KOPT-K1 (cell line): Measurements from ENCODE around the gene TF.

Source experiments
- H3K27ac ChIP-seq: fragments of 200-600 bp; sonication (generic); 2 replicates; pipeline ENCODE4 v1.5.1; 2016; ENCODE audit warnings: antibody characterized with exemption, mild to moderate bottlenecking, low read depth, low read length; ENCODE audit not compliant: poor library complexity, severe bottlenecking
- H3K36me3 ChIP-seq: fragments of 200-600 bp; sonication (generic); 2 replicates; pipeline ENCODE4 v1.5.1; 2017; ENCODE audit warnings: antibody characterized with exemption, mild to moderate bottlenecking, low read length, moderate library complexity; ENCODE audit not compliant: insufficient read depth
- H3K9me3 ChIP-seq: fragments of 200-600 bp; sonication (generic); 2 replicates; pipeline ENCODE4 v1.5.1; 2017; ENCODE audit warnings: antibody characterized with exemption, low read length, mild to moderate bottlenecking; ENCODE audit not compliant: insufficient read depth, poor library complexity, severe bottlenecking

Gene TF

GRCh38 chr3:133828576-133829309, 82.5 kb downstream of the TF start:
- Histone ChIP-seq H3K9me3 (no peaks in the 10 kb centered on the region), H3K36me3 (peaks cover 19% of the 10 kb centered on the region), H3K27ac (no peak overlapping the region)

GRCh38 chr3:133829310-133829707, 83.1 kb downstream of the TF start:
- no peak overlapping the region for H3K27ac ChIP-seq
- H3K36me3 ChIP-seq = peaks cover 14% of the 10 kb centered on the region
- H3K9me3 ChIP-seq = no peaks in the 10 kb centered on the region

GRCh38 chr3:133830071-133830470, 83.9 kb downstream of the TF start:
- H3K36me3 ChIP-seq = peaks cover 6% of the 10 kb centered on the region
- H3K27ac ChIP-seq = no peak overlapping the region

GRCh38 chr3:133831966-133832801, 86.0 kb downstream of the TF start:
- Histone ChIP-seq H3K36me3 (no peaks in the 10 kb centered on the region), H3K9me3 (no peaks in the 10 kb centered on the region), H3K27ac (no peak overlapping the region)

More at GRCh38 chr3:133830071-133830470, 83.9 kb downstream of the TF start:
- H3K9me3 ChIP-seq = no peaks in the 10 kb centered on the region

GRCh38 chr3:133832802-133833144, 86.6 kb downstream of the TF start:
- H3K9me3 ChIP-seq = no peaks in the 10 kb centered on the region
- H3K27ac ChIP-seq = no peak overlapping the region
- H3K36me3 ChIP-seq = no peaks in the 10 kb centered on the region

- H3K27ac ChIP-seq = no peak overlapping the region
- no peaks in the 10 kb centered on the region for H3K9me3 ChIP-seq
- H3K36me3 ChIP-seq = no peaks in the 10 kb centered on the region
These were observed 87.1 kb downstream of the TF start for GRCh38 chr3:133833267-133833666.

- Histone ChIP-seq H3K27ac (no peak overlapping the region), H3K36me3 (no peaks in the 10 kb centered on the region), H3K9me3 (no peaks in the 10 kb centered on the region)
These were observed 87.9 kb downstream of the TF start for GRCh38 chr3:133833880-133834620.

- Histone ChIP-seq H3K27ac (no peak overlapping the region), H3K9me3 (no peaks in the 10 kb centered on the region), H3K36me3 (no peaks in the 10 kb centered on the region)
These were observed 88.6 kb downstream of the TF start for GRCh38 chr3:133834621-133835417.

- Histone ChIP-seq H3K27ac (no peak overlapping the region), H3K36me3 (no peaks in the 10 kb centered on the region), H3K9me3 (no peaks in the 10 kb centered on the region)
These were observed 89.2 kb downstream of the TF start for GRCh38 chr3:133835418-133835743.

GRCh38 chr3:133835961-133836360, 89.8 kb downstream of the TF start:
- Histone ChIP-seq H3K27ac (no peak overlapping the region), H3K36me3 (no peaks in the 10 kb centered on the region)

GRCh38 chr3:133836497-133837158, 90.4 kb downstream of the TF start:
- Histone ChIP-seq H3K9me3 (no peaks in the 10 kb centered on the region), H3K36me3 (no peaks in the 10 kb centered on the region), H3K27ac (no peak overlapping the region)

More at GRCh38 chr3:133835961-133836360, 89.8 kb downstream of the TF start:
- H3K9me3 ChIP-seq = no peaks in the 10 kb centered on the region

GRCh38 chr3:133837487-133838295, 91.5 kb downstream of the TF start:
- no peaks in the 10 kb centered on the region for H3K9me3 ChIP-seq
- H3K27ac ChIP-seq = no peak overlapping the region
- H3K36me3 ChIP-seq = no peaks in the 10 kb centered on the region

GRCh38 chr3:133838296-133838789, 92.2 kb downstream of the TF start:
- Histone ChIP-seq H3K9me3 (no peaks in the 10 kb centered on the region), H3K36me3 (no peaks in the 10 kb centered on the region), H3K27ac (no peak overlapping the region)
